HepG2 (cell line): ENCODE data around the gene RHBDF2. TPM values are rescaled to one million over a fixed set of nuclear protein-coding genes. Genes with fewer than 3 reads are reported as not detected.

Experiments
- ATAC-seq: fragments of 200-7000 bp; cut with Tn5 transposase; 3 replicates; pipeline ENCODE4 v1.9.1; 2020; ENCODE audit warnings: mild to moderate bottlenecking, moderate library complexity
- BruUV-seq: library from RNA; stranded (reverse); fragments of 400-500 nt; replicated peaks from 2 replicates; lab custom pipeline; 2021; lab: Mats Ljungman, UMichigan
- CTCF ChIA-PET: fragments of 300-600 bp; formaldehyde crosslinking; extraction: SDS; loops from one replicate; lab custom pipeline; 2021; ENCODE audit warnings: low total read pairs, inconsistent platforms, low intra/inter-chr PET ratio; lab: Yijun Ruan, JAX
- POLR2A ChIA-PET: fragments of 350-600 bp; sonication (Branson Sonifier 250); formaldehyde crosslinking; loops from one replicate; lab custom pipeline; 2020; ENCODE audit warnings: antibody characterized with exemption, inconsistent platforms; lab: Yijun Ruan, JAX
- DNase-seq: peaks from one replicate; pipeline ENCODE4 v3.0.0-alpha.2; 2015; ENCODE audit warnings: low spot score
- FAIRE-seq: peaks from 3 replicates; lab custom pipeline; 2011; peaks lifted over from hg19 to GRCh38; lab: Jason Lieb, UNC
- H2AFZ ChIP-seq: one replicate; pipeline ENCODE4 v1.6.1; 2011; ENCODE audit warnings: low read length, inconsistent platforms
- H3K27ac ChIP-seq: fragments of 300-600 bp; 3 replicates; pipeline ENCODE4 v1.8.0; 2011; ENCODE audit warnings: mixed run types, mild to moderate bottlenecking, mixed read lengths, low read length, inconsistent platforms; ENCODE audit not compliant: insufficient read depth; ENCODE audit errors: extremely low read length
- H3K27me3 ChIP-seq, 2 experiments: fragments of 200-600 bp in 1 of 2; 2 replicates in 1 of 2; 3 replicates in 1 of 2; pipeline versions ENCODE4 v1.6.0 to v1.8.0; 2011; ENCODE audit warnings: low read length in 2 of 2, mild to moderate bottlenecking in 2 of 2, moderate library complexity in 2 of 2, inconsistent platforms in 1 of 2; ENCODE audit not compliant: insufficient read depth in 2 of 2, control insufficient read depth in 1 of 2
- H3K36me3 ChIP-seq, 2 experiments: fragments of 200-600 bp in 1 of 2; replicated peaks in 1 of 2; 2 replicates in 1 of 2; 3 replicates in 1 of 2; pipeline versions ENCODE4 v1.5.1 to v1.8.0; 2011; ENCODE audit warnings: low read length in 2 of 2, inconsistent platforms in 1 of 2; ENCODE audit not compliant: insufficient read depth in 2 of 2, control insufficient read depth in 1 of 2
- H3K4me1 ChIP-seq: 2 replicates; pipeline ENCODE4 v1.5.1; 2012; ENCODE audit warnings: low read length, inconsistent platforms; ENCODE audit not compliant: insufficient read depth
- H3K4me2 ChIP-seq: 2 replicates; pipeline ENCODE4 v1.6.0; 2011; ENCODE audit warnings: low read depth, low read length, inconsistent platforms
- H3K4me3 ChIP-seq, 3 experiments: fragments of 200-600 bp in 1 of 3; sonication (generic), shearing (Covaris generic) in 1 of 3; replicated peaks in 1 of 3; 2 replicates each; pipeline ENCODE4 v1.5.1; 2011 to 2016; ENCODE audit warnings: low read length in 3 of 3, inconsistent platforms in 2 of 3, low read depth in 2 of 3, mild to moderate bottlenecking in 2 of 3, control low read depth in 1 of 3, mixed read lengths in 1 of 3; ENCODE audit not compliant: insufficient read depth in 1 of 3
- H3K79me2 ChIP-seq: one replicate; pipeline ENCODE4 v1.6.1; 2011; ENCODE audit warnings: low read length, inconsistent platforms; ENCODE audit not compliant: insufficient read depth
- H3K9ac ChIP-seq: 2 replicates; pipeline ENCODE4 v1.6.0; 2011; ENCODE audit warnings: mild to moderate bottlenecking, low read depth, low read length, inconsistent platforms; ENCODE audit not compliant: insufficient read depth
- H3K9me3 ChIP-seq: 2 replicates; pipeline ENCODE4 v1.5.1; 2012; ENCODE audit warnings: mild to moderate bottlenecking, low read length
- H4K20me1 ChIP-seq: 2 replicates; pipeline ENCODE4 v1.6.0; 2011; ENCODE audit warnings: inconsistent platforms, mild to moderate bottlenecking, low read length, moderate library complexity; ENCODE audit not compliant: insufficient read depth
- CBX2 ChIP-seq, 2 experiments: fragments of 200-600 bp in 1 of 2; sonication (generic); formaldehyde crosslinking in 1 of 2; IDR thresholded peaks; 2 replicates each; pipeline versions ENCODE4 v1.7.0 to v1.8.1; 2018 to 2022; ENCODE audit warnings: low read depth in 2 of 2, low read length in 1 of 2, mild to moderate bottlenecking in 1 of 2, missing genetic modification reagents in 1 of 2
- CEBPG ChIP-seq: IDR thresholded peaks from 2 replicates; pipeline ENCODE4 v1.6.1; 2016
- SIN3A ChIP-seq: IDR thresholded peaks from 2 replicates; pipeline ENCODE4 v1.6.1; 2011; ENCODE audit warnings: low read depth, mild to moderate bottlenecking, control low read depth, low read length, borderline replicate concordance
- TERF1 ChIP-seq: sonication (generic); formaldehyde crosslinking; IDR thresholded peaks from 2 replicates; pipeline ENCODE4 v1.8.0; 2022; ENCODE audit warnings: mild to moderate bottlenecking, missing genetic modification reagents, moderate library complexity
- ZMYM4 ChIP-seq: sonication (generic); formaldehyde crosslinking; IDR thresholded peaks from 2 replicates; pipeline ENCODE4 v1.8.1; 2023; ENCODE audit warnings: mild to moderate bottlenecking, missing genetic modification reagents
- ZNF563 ChIP-seq: sonication (generic); formaldehyde crosslinking; IDR thresholded peaks from 2 replicates; pipeline ENCODE4 v1.8.0; 2022; ENCODE audit warnings: mild to moderate bottlenecking, moderate library complexity, missing genetic modification reagents
- ZNF766 ChIP-seq: sonication (generic); formaldehyde crosslinking; IDR thresholded peaks from 2 replicates; pipeline ENCODE4 v1.5.0; 2020; ENCODE audit warnings: missing genetic modification reagents, borderline replicate concordance
- ZSCAN25 ChIP-seq: sonication (generic); formaldehyde crosslinking; IDR thresholded peaks from 2 replicates; pipeline ENCODE4 v1.8.0; 2022; ENCODE audit warnings: mild to moderate bottlenecking, missing genetic modification reagents
- WGBS: methylation state at CpG from one replicate; pipeline ENCODE4 v1.1.6; 2017; ENCODE audit warnings: low lambda C conversion rate; 5-methylcytosine and 5-hydroxymethylcytosine counted together
- in situ Hi-C: cut with HindIII; loops from 2 replicates; pipeline ENCODE4 v1.10.0; 2017; ENCODE audit warnings: low pct_unique_long_range_greater_than_20kb; ENCODE audit not compliant: extremely low pct_ligation_motif_present
- intact Hi-C: fragments of 100-400 bp; cut with micrococcal nuclease; formaldehyde crosslinking; loops from one replicate; pipeline ENCODE4 v1.10.0; 2022; ENCODE audit not compliant: unreplicated experiment
- polyA plus RNA-seq, 8 experiments: library from polyadenylated mRNA; depleted of rRNA in 3 of 8; stranded (reverse) in 7 of 8; unstranded in 1 of 8; fragments of >200 nt; fragmentation: Illumina TruSeq in 4 of 8; extraction: Trizol in 4 of 8; gene quantifications; 2 replicates each; pipeline versions ENCODE4 v1.2.1 to v1.2.3, GENCODE V29; 2011 to 2016; ENCODE audit warnings: low read depth in 4 of 8, missing spikeins in 1 of 8, mixed read lengths in 1 of 8; ENCODE audit not compliant: insufficient read depth in 1 of 8
- total RNA-seq, 5 experiments: library from RNA; depleted of rRNA; stranded (reverse); fragments of >200 nt; fragmentation: Illumina TruSeq; extraction: Trizol; gene quantifications; 2 replicates each; pipeline ENCODE4 v1.2.3, GENCODE V29; 2016; ENCODE audit warnings: low read depth in 1 of 5

The RHBDF2 gene
- total and polyA plus RNA-seq, 2 of the 13 experiments (the other 11 are each of a cell fraction or from before 2014, with no cell fraction given): 7.8 to 24.2 TPM

- TF ChIP-seq TERF1: no peak
- no peak for TF ChIP-seq CEBPG (CRISPR knock-in tag)
- TF ChIP-seq ZSCAN25 (CRISPR knock-in tag): no peak
- TF ChIP-seq SIN3A: no peak
- no peak for TF ChIP-seq CBX2 (IDR thresholded peaks at IDR 0.05; ENCODE audit: low read depth, low read length)
- no peak for TF ChIP-seq CBX2 (CRISPR knock-in tag; IDR thresholded peaks at IDR 0.05; ENCODE audit: low read depth)
- no peak for TF ChIP-seq ZMYM4 (CRISPR knock-in tag)
- TF ChIP-seq, all 625 proteins: peak for 0
Observed at GRCh38 chr17:76472726-76473125, 28.5 kb downstream of the RHBDF2 start (continued).

- Histone ChIP-seq H3K4me2 (no peak overlapping the region), H3K79me2 (no peaks in the 10 kb centered on the region), H4K20me1 (no peaks in the 10 kb centered on the region), H3K9ac (no peak overlapping the region), H3K27me3 (peaks cover 0 to 2% of the 10 kb centered on the region in 2 experiments; a peak in 1 of 5 replicates), H3K9me3 (no peaks in the 10 kb centered on the region), H3K27ac (no peak overlapping the region), H3K4me3 (no peak overlapping the region), H3K36me3 (peaks cover 0 to 6% of the 10 kb centered on the region in 2 experiments; a peak in 1 of 5 replicates), H2AFZ (no peak overlapping the region), H3K4me1 (peaks cover 19% of the 10 kb centered on the region)
- CTCF ChIA-PET: no interaction called here
- intact Hi-C loops (no loop called here), in situ Hi-C loops (no loop called here)
- ATAC-seq (no peak), FAIRE-seq (no peak), DNase-seq (no peak)
- TF ChIP-seq ZNF563 (CRISPR knock-in tag): 0 out of 2 replicates have a peak, but pooled peaks have one; percentile 34
- no peak for TF ChIP-seq ZNF766
- no TSS peak for BruUV-seq
- 95% methylated on average over 15 of the region's 15 CpGs for WGBS
- POLR2A ChIA-PET: interaction anchor here (1.5 kb wide), 2 partner anchors 26 to 30 kb away, joined by 3 to 7 read pairs; no protein-coding TSS in a partner anchor
Observed at GRCh38 chr17:76472258-76472645, 29.0 kb downstream of the RHBDF2 start.
